DOHH2 (cell line): ENCODE measurements around the gene CDKL5.

Experiments
- CTCF ChIP-seq: fragments of 200-600 bp; sonication (generic); IDR thresholded peaks from one replicate; pipeline ENCODE4 v1.5.1; 2014; ENCODE audit warnings: antibody characterized with exemption, mild to moderate bottlenecking, low read depth, low read length; ENCODE audit not compliant: poor library complexity, severe bottlenecking
- EZH2phosphoT487 ChIP-seq: fragments of 200-600 bp; sonication (generic); IDR thresholded peaks from 2 replicates; pipeline ENCODE4 v1.6.1; 2017; ENCODE audit warnings: borderline replicate concordance, mild to moderate bottlenecking, antibody characterized with exemption, low read length, moderate library complexity, mixed read lengths

GRCh38 chrX:18620349-18620748, 194.9 kb downstream of the CDKL5 start:
- TF ChIP-seq CTCF (no peak), EZH2phosphoT487 (no peak)
